ENCODE measurements around the gene THSD4.

The THSD4 gene

DNA sequence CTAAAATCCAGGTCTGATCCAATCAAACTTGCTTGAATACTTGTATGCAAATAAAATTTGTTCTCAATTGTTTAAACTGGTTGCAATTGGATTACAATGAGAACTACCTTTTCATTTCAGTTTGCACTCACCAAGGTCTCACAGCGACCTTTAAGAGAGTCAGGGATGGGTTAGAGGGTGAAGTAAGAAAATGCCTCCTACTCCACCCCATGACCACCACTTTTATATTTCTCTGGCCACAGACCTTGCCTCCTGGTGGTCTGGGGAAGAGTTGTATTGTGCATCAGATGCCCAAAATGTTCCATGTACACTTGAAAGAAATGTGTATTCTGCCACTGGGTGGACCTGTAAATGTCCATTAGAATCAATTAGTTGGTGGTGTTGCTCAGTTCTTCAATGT, 16.4 kb upstream of the THSD4 start:
- no peak for DNase-seq

DNA sequence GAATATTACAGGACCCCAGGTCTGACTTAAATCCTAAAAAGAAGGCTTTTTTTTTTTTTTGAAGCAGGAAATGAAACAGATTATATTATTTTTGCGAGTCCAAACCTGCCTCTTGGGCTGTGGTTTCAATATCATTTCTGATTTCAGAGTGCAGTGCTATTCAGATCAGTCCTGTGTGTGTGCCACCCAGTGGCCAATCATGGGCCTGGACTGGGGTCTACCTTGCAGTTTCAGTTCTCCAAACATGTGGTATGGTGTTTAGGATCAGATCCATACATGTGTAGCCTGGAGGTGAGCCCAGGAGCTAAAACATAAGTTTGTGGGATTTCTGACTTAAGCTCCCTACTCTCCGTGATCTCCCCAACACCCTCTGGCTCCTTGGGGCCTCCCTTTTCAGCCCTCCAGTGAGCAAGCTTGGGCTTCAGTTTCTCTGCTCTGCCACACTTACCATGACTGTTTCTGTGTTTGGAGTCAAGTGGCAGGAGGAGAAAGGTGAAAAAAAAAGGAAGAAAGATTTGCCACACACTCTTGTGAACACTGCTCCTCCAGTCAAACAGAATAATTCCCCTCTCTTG, 12.1 kb upstream of the THSD4 start:
- DNase-seq, result no peak

DNA sequence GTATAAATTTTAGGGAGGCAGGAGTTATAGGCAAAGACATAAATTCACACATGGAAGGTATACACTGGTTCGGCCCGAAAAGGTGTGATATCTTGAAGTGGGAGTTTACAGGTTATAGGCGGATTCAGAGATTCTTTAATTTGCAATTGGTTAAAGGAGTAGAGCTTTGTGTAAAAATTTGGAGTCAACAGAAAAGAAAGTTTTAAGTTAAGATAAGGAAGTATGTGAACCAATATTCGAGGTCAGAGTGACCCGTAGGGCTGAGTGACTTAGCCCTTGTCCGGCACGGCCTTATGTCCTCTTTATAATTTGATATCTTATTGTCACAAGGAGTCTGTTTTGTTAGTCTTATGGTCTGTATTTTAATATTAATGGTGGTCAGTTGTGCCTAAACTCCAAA, 10.6 kb upstream of the THSD4 start:
- DNase-seq, result no peak

- DNase-seq, result no peak
Measured at GRCh38 chr15:71105444-71105843, 9.8 kb upstream of the THSD4 start.

DNA sequence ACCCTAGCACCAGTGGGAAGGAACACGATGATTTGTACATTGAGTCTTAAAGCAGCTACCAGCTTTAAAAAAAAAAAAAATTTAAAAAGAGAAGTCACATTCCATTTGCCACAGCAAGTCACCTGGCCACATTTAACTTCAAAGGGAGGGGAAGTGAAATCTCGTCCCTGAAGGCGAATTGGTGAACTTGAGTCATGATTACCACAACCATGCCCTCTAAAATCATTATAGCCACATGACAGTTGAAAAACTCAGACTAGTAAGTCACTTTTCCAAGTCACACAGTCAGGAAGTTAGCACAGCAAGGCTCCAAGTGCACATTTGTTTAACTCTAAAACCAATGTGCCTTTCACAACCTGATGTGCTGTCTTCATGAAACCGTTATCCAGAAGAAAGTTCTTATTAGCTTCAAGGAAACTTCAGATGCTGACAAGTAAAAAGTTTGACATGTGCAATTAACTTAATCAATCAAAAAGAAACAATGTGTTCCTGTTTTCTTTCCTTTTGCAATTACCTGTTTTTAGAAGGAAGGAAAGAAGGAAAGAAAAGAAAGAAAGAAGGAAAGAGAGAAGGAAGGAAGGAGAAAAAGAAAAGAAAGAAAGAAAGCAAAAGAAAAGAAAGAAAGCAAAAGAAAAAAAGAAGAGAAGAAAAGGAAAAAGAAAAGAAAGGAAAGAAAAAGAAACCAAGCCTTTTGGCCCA, 8.3 kb upstream of the THSD4 start:
- no peak for DNase-seq

- DNase-seq, result no peak
Measured at GRCh38 chr15:71107501-71107815, 7.8 kb upstream of the THSD4 start.

- no peak for DNase-seq
Measured at GRCh38 chr15:71109130-71109529, 6.1 kb upstream of the THSD4 start.

GRCh38 chr15:71109905-71110304, 5.4 kb upstream of the THSD4 start:
- DNase-seq, result no peak

- DNase-seq, result no peak
Measured at GRCh38 chr15:71110405-71111180, 4.7 kb upstream of the THSD4 start.

DNA sequence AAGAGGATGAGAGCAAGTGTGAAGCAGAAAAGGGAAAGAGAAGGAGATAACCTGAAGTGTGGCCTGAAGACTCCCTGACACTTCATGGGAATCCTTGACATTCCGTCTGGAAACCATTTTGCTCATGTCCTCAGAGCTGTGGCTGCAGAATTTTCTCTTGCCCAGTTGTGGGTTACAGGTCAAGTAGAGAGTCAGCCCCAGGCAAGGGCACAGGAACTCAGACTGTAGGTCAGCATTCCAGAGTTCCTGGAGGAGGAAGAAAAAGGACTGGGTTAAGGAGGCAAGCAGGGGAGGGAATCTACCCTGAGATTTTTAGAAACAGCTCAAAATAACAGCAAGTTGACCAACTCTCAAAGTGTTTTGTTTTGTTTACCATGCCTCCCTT, 4.1 kb upstream of the THSD4 start:
- DNase-seq, result no peak

DNA sequence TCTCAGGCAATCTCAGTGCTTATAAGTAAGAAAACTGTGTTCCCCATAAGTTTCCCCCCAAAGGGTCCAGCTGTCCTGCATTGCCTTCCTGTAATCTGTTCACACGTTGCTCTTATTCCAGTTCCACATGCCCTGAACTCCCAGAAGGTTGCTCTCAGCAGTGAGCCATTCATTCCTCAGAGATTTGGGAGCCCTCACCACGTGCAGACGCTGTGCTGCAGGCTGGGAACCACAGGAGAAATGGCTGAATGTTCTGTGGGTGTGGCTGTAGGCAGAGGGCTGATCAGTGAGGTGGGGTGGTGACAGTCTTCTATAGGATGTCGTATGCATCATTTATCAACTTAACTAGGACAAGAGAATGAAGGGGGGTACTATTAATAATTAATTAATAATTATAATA, 3.3 kb upstream of the THSD4 start:
- no peak for DNase-seq

- no peak for DNase-seq
Measured at GRCh38 chr15:71112429-71112828, 2.8 kb upstream of the THSD4 start.

DNA sequence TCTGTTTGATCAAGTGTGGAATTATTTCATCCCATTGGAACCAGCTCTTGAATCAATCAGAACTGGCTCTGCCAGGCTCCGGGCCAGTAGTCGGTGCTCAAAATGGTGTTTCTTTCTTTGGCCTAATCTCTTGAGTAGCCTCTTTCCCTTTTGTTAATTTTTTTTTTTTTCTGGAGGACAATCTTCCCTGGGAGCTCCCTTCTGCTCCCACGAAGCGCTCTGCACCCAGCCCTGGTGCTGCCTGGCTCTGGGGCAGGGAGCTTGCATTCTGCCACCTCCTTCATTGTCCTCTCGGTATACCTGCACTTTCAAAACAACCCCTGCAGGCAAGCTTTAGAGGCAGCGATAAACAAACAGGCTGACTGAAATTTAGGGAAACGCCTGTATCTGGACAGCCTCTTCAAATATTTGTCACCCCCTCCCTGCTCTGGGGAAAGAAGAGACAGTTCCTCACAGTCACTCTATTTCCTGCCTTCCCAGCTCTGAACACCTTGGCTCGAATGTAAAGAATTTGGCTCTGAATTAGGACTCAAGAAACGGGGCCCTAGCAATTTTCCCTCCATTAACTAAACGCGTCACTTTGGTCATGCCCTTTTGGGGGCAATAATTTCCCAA, 1.1 kb upstream of the THSD4 start:
- no peak for DNase-seq

GRCh38 chr15:71115567-71116351, 488 bp downstream of the THSD4 start:
- DNase-seq, result no peak

GRCh38 chr15:71116366-71116765, 1.1 kb downstream of the THSD4 start:
- DNase-seq, result no peak

- no peak for DNase-seq
Measured at GRCh38 chr15:71116942-71117341, 1.7 kb downstream of the THSD4 start.

GRCh38 chr15:71117714-71118305, 2.5 kb downstream of the THSD4 start:
- no peak for DNase-seq

DNA sequence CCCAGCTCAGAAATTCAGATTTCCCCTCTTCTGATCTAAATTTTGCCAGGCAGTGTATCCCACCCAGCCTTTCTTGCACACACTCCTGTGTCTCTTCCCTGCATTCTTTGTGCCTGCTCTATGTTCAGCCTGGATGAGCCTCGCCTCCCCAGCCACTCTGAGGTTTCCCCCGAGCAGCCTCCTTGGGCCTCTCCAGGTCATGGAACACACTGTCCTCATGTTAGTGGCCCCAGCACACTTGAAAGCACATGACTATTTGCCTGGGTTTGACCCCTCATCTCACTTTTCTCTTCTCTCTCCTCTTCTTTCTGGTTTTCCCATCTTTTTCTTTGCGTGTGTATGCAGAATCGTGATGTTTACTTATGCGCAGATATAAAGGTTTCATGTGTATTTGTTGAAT, 3.1 kb downstream of the THSD4 start:
- no peak for DNase-seq

DNA sequence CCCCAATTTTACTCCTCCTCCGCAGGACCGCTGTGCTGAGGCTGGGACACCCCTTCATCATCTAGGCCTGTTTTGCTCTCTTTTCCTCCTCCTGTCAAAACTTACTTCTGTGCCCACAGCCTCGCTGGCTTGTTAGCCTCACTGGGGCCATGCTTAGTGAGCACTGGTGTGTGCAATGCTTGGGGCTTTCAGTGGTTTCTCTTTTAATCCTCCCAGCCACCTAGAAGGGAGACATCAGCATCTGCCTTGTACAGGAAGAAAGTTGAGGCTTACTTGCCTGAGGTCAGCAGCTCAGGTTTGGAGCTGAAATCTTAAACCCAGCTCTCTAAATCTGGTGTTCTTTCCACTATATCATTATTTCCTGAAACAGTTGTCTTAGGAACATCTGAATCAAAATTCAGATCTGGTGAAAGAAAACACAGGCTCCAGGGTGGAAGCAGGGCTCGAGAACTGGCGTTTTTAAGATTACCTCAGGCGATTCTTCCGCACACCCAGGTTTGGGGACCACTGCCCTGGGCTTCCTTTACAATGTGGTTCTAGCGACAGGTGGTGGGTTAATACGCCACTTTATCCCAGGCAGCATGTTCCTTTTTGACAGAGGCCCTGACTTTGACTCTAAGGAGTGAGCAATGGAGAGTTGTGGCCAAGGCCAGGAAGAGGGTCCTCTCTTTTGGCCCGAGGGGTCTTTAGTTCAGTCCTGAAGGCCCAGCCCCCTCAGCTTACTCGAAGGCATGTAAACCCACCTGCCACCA, 3.8 kb downstream of the THSD4 start:
- no peak for DNase-seq

GRCh38 chr15:71120428-71120944, 5.2 kb downstream of the THSD4 start:
- DNase-seq, result no peak

GRCh38 chr15:71121442-71121841, 6.2 kb downstream of the THSD4 start:
- DNase-seq, result no peak
